ENCODE measurements around the gene LBHD2. TPM values are rescaled to one million over a fixed set of nuclear protein-coding genes. Genes with fewer than 3 reads are reported as not detected.

LBHD2 gene
- total RNA-seq, 1 experiment from 2014 or later: not detected

GRCh38 chr14:103055695-103056094 lies 28.3 kb upstream of the LBHD2 start:
- TF ChIP-seq ZNF274 (IDR thresholded peaks at IDR 0.05; ENCODE audit: low read depth, low read length) (no peak), SP1 (IDR thresholded peaks at IDR 0.05; ENCODE audit: low read depth) (no peak), CEBPB (IDR thresholded peaks at IDR 0.05; ENCODE audit: low read depth) (no peak)
- ChIA-PET RAD21 (ENCODE audit: low non-redundant PET in 1 of 2, low total read pairs in 2 of 2, uncharacterized antibody in 2 of 2, unreplicated experiment in 2 of 2) (no interaction called here), CTCF (no interaction called here), POLR2A (interaction anchor here (0.6 kb wide), 1 partner anchor 37 kb away, joined by 4 read pairs; no protein-coding TSS in a partner anchor)
- intact Hi-C loops (cut with micrococcal nuclease): no loop called here
- Histone ChIP-seq H3K4me1 (ENCODE audit: control insufficient read depth in 1 of 2, insufficient read depth in 2 of 2, low read length in 2 of 2) (peaks cover 9 to 22% of the 10 kb centered on the region in 2 experiments; a peak in 3 of 4 replicates), H3K36me3 (ENCODE audit: control insufficient read depth in 1 of 2, insufficient read depth in 2 of 2, low read length in 2 of 2) (0 out of 4 replicates have a peak, but pooled peaks cover 0 to 3% of the 10 kb centered on the region in 2 experiments), H3K27ac (ENCODE audit: low read depth, low read length) (no peak overlapping the region), H3K27me3 (ENCODE audit: insufficient read depth, low read length) (no peaks in the 10 kb centered on the region), H3K9me3 (ENCODE audit: control insufficient read depth in 1 of 2, insufficient read depth in 1 of 2, low read depth in 1 of 2, low read length in 2 of 2) (no peaks in the 10 kb centered on the region), H3K4me3 (replicated peaks in 1 of 2; ENCODE audit: low read depth in 1 of 2, low read length in 2 of 2) (peak overlapping the region; percentile 76 to 79), H3K4me2 (ENCODE audit: low read length) (peak overlapping the region; percentile 91), H4K20me1 (ENCODE audit: insufficient read depth) (no peaks in the 10 kb centered on the region; the same call in 1 of the 2 replicates), H2AFZ (ENCODE audit: low read depth, low read length, poor library complexity, severe bottlenecking) (no peak overlapping the region), H3K9ac (ENCODE audit: low read length) (peak overlapping the region; percentile 76), H3K79me2 (ENCODE audit: insufficient read depth, low read length) (peaks cover 55% of the 10 kb centered on the region), H3K9me2 (ENCODE audit: insufficient read depth) (no peaks in the 10 kb centered on the region)
- BruUV-seq (replicated peaks): TSS peak; percentile 75
- no peak for DNase-seq (ENCODE audit: low read depth, low spot score)
- ATAC-seq: no peak

GRCh38 chr14:103056322-103057027 lies 27.5 kb upstream of the LBHD2 start:
- H3K9me2 ChIP-seq (ENCODE audit: insufficient read depth): no peaks in the 10 kb centered on the region
- ATAC-seq (peak; percentile 22), DNase-seq (ENCODE audit: low read depth, low spot score) (no peak)
- H3K27ac ChIP-seq (ENCODE audit: low read depth, low read length): peak overlapping the region; percentile 97
- ChIA-PET RAD21 (ENCODE audit: low non-redundant PET in 1 of 2, low total read pairs in 2 of 2, uncharacterized antibody in 2 of 2, unreplicated experiment in 2 of 2) (interaction anchor here in 1 of 2 experiments (0.6 kb wide), 1 partner anchor 229 kb away, joined by 3 read pairs; no protein-coding TSS in a partner anchor), POLR2A (interaction anchor here (0.6 to 1.3 kb wide), 2 partner anchors 12 to 37 kb away, joined by 3 to 4 read pairs; no protein-coding TSS in a partner anchor), CTCF (no interaction called here)
- BruUV-seq (replicated peaks): no TSS peak
- H3K4me1 ChIP-seq (ENCODE audit: control insufficient read depth in 1 of 2, insufficient read depth in 2 of 2, low read length in 2 of 2): peaks cover 9 to 22% of the 10 kb centered on the region in 2 experiments; a peak in 3 of 4 replicates
- H3K36me3 ChIP-seq (ENCODE audit: control insufficient read depth in 1 of 2, insufficient read depth in 2 of 2, low read length in 2 of 2): 0 out of 4 replicates have a peak, but pooled peaks cover 0 to 3% of the 10 kb centered on the region in 2 experiments
- H2AFZ ChIP-seq (ENCODE audit: low read depth, low read length, poor library complexity, severe bottlenecking): no peak overlapping the region
- intact Hi-C loops (cut with micrococcal nuclease): no loop called here
- H3K4me2 ChIP-seq (ENCODE audit: low read length): peak overlapping the region; percentile 91
- no peaks in the 10 kb centered on the region for H3K27me3 ChIP-seq (ENCODE audit: insufficient read depth, low read length)
- no peaks in the 10 kb centered on the region; the same call in 1 of the 2 replicates for H4K20me1 ChIP-seq (ENCODE audit: insufficient read depth)
- TF ChIP-seq ATF3 (IDR thresholded peaks at IDR 0.05) (no peak), JUND (IDR thresholded peaks at IDR 0.05) (no peak), POLR2AphosphoS5 (IDR thresholded peaks at IDR 0.05; ENCODE audit: low read depth, low read length) (no peak)
- peaks cover 47% of the 10 kb centered on the region for H3K79me2 ChIP-seq (ENCODE audit: insufficient read depth, low read length)
- H3K4me3 ChIP-seq (replicated peaks in 1 of 2; ENCODE audit: low read depth in 1 of 2, low read length in 2 of 2): peak overlapping the region; percentile 76 to 79
- peak overlapping the region; percentile 76 for H3K9ac ChIP-seq (ENCODE audit: low read length)
- no peaks in the 10 kb centered on the region for H3K9me3 ChIP-seq (ENCODE audit: control insufficient read depth in 1 of 2, insufficient read depth in 1 of 2, low read depth in 1 of 2, low read length in 2 of 2)
